ENCODE results near the gene ACBD3.

DNA sequence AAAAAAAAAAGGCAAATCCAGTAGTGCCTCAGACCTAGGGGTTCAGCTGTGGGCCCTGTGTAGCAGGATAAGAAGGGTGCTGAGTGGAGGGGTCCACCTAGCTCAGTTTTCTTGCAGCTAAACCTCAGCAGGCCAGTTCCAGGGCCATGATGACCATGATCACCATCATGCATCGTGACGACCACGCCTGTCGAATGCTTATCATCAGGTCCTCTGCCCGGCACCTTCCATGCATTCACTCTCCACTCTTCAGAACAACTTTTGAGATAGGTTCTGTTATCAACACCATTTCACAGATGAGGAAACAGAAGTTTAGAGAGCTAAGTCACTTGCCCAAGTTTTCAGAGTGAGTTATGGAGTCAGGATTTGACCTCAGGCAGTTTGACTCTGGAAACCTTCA, 54.9 kb downstream of the ACBD3 start:
- TF ChIP-seq CTCF (IDR thresholded peaks at IDR 0.05) (no peak), POLR2A (IDR thresholded peaks at IDR 0.05) (no peak)

Data from uterus (tissue), 2 donors.